NCI-H1930 (cell line): Measurements from ENCODE around the gene NUDT6.
"Not testable (repeated sequence)": the region's sequence is repeated elsewhere in the genome, so short reads cannot be mapped to it uniquely, and the experiment has no call there.

Experiments
- DNase-seq, 2 experiments: peaks; one replicate each; lab custom pipeline; 2025; lab: John Stamatoyannopoulos, UW

The NUDT6 gene

DNA sequence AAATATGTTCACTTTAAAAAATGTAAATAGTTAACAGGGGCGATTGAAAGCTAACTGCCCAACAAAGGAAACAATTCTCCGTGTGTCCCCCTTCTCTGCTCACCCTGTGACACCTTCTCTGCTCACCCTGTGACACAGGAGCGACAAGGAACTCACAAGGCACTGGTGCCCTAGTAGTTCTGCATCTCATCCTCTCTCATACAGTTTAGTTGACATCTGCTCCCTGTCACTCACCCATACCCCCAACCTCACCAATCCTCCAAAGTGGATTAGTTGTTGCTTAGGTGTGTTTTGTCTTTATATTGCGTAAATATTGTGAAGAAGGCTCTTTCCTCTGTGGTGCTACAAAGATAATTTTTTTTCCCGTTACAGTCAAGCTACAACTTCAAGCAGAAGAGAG, 46.4 kb downstream of the NUDT6 start:
- DNase-seq, result no peak

DNA sequence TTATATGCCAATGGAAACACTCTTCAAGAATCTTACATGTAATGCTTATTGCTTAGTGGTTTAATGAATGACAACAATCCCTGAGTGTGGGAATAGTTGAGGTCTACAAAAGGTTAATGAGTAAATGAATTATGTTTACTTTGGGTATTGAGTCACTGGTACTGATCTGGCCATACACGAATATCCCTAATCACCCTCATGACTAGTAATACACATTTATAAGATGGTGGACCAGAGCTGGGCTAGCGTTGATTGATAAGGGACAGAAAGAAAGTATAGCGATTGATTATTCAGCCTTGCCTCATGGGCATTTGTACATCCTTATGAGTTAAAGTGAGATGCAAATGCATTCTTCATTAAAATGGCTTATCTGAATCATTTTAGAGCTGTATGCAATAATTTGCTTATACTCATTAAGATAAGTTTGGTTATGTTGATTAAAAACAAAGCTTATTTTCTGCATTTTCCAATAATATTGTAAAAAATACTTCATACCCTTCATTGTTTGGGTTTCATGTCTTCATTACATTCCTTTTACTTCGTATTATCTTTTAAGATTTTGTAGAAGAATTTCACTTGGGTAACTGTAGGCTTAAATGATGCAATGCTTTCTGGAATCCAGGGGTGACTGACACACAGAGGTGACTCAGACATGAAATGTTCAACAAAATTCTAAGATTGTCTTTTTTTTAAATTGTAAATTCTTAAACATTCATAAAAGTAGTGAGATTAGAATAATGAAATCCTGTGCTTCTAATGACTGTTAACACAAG, 48.4 kb downstream of the NUDT6 start:
- DNase-seq, result no peak

DNA sequence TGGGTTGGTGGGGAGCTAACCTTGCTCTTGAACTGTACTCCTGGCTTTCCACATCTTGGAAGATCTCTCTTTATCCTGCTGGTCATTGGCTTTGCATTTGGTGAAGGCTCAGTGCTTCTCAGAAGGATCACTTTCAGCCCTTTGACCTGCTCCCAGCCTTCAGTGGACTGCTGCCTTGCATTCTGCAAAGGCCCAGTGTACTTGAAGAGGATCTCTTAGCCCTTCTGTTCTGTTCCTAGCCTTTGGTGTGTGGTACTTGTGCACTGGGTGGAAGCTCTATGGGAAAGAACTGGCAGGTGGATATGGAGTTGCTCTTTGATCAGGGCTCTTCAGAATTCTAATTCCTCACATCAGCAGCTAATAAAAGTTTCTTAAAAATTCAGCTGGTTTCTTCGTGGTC, 49.3 kb downstream of the NUDT6 start:
- DNase-seq, result no peak

DNA sequence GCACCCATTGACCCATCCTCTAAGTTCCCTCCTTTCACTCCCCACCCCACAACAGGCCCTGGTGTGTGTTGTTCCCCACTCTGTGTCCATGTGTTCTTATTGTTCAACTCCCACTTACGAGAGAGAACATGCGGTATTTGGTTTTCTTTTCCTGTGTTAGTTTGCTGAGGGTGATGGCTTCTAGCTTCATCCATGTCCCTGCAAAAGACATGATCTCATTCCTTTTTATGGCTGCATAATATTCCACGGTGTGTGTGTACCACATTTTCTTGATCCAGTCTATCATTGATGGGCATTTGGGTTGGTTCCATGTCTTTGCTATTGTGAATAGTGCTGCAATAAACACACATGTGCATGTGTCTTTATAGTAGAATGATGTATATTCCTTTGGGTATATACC, 54.2 kb downstream of the NUDT6 start:
- not testable (repeated sequence) for DNase-seq

DNA sequence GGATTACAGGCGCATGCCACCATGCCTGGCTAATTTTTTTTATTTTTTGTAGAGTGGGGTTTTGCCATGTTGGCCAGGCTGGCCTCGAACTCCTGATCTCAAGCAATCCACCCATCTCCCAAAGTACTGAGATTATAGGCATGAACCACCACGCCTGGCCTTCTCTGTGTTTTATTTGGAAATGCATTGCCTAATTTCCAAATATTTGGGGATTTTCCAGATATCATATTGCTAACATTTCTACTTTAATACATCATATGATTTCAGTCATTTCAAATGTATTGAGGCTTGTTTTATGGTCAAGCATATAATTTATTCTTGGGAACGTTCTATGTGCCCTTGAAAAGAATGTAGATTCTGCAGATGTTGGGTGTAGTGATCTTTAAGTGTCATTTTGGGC, 57.0 kb downstream of the NUDT6 start:
- no peak for DNase-seq

DNA sequence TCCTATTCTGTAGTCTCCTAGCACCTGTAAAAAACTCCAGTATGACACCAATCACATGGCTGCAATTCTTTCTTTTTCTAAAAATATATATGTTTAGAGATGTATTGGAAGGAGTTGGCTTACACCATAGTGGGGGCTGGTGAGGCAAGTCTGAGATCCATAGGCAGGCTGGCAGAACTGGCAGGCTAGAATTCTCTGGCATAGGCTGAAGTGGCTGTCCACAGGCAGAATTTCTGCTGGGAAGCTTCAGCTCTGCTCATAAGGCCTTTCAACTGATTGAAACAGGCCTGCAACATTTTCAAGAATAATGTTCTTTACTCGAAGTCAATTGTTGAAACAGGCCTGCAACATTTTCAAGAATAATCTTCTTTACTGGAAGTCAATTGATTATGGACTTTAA, 58.8 kb downstream of the NUDT6 start:
- no peak for DNase-seq

DNA sequence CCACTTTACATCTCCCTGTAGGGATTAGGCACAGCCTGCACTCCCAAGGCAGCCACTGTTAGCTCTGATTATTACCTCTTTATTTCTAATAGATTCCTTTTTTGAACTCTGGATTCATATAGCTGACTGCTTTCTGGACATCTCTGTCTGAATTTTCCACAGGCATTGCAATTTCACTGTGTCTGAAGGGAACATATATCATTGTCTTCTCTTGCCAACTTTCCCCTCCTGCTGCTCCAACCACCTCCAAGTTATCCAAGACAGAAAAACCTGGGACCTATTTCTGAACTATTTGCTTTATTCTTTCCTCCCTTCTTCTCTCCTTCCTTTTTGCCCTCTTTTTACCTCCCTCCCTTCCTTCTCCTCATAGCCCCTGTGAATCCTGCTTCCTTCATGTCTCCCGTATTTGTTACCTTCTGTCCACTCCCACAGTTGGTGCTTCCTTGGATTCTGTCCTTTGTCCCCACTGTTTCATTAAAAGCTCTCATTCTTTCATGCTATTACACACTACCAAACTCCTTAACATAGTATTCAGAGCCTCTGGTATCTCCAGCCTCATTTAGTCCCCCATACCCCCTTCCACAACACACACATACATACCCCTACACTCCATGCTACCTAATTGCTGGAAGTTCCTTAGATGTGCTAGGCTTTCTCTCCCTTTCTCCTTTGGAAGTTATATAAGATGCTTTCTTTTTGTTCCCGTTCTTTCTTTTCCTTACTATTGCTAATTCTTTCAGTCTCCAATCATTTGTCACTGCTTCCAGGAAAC, 61.0 kb downstream of the NUDT6 start:
- no peak for DNase-seq

DNA sequence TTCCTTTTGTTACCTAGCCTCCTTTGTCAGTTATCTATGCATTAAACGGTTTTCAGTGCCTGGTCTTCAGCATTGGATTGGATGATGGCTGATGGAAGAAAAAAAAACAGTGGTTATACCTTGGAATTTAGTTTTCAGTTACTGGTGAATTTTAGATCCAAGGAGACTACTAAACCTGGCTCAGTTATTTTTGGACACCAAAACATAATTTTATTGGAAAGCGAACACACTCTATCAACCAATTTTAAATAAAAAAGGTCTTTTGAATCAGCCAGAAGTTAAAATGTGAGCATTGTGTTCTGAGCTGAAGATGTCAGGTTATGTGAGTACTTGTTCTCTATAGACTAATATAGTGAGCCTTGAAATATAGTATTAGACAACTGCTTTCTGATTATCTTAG, 63.7 kb downstream of the NUDT6 start:
- no peak for DNase-seq

DNA sequence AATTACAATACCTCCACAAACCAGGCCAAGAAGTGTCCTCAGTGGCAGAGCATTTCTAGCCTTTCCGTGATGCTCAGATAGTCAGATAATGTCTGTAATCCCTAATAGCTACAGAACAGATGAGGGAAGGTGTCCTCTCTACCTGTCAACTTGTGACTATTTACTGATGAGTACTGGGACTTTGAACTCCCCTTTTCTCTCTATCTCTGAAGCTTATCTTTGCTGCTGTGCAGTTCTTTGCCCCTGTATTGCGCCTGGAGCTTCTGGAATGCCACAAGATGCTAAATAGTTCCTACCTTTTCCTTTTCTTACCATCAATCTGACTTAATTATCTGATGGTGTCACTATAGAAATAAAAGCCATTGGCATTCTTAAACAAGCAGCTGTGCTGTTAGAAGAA, 65.2 kb downstream of the NUDT6 start:
- no peak for DNase-seq

DNA sequence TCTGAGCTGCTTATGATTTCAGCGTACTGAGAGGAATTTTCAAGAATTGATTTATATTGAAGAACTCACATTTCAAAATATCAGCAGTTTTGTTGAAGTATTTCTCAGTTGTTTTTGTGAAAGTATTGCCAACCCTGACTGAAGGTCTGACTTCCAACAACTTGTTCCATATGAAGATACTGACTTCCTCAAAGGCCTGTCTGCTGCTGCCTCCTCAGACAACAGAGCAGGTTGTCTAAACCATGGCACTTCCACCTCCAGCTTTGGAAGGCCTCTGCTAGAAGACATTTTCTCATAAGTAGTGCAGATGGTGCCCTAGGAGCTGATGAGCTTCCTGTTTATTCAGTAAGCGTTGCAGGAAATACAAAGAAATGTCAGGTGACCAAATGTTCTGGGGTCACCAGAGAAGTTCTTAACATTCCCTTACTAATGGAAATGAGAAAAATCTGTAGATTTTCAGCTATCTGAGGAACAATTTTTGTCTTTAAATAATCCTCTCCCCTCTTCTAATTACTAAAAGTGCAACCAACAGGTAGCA, 67.0 kb downstream of the NUDT6 start:
- no peak for DNase-seq

DNA sequence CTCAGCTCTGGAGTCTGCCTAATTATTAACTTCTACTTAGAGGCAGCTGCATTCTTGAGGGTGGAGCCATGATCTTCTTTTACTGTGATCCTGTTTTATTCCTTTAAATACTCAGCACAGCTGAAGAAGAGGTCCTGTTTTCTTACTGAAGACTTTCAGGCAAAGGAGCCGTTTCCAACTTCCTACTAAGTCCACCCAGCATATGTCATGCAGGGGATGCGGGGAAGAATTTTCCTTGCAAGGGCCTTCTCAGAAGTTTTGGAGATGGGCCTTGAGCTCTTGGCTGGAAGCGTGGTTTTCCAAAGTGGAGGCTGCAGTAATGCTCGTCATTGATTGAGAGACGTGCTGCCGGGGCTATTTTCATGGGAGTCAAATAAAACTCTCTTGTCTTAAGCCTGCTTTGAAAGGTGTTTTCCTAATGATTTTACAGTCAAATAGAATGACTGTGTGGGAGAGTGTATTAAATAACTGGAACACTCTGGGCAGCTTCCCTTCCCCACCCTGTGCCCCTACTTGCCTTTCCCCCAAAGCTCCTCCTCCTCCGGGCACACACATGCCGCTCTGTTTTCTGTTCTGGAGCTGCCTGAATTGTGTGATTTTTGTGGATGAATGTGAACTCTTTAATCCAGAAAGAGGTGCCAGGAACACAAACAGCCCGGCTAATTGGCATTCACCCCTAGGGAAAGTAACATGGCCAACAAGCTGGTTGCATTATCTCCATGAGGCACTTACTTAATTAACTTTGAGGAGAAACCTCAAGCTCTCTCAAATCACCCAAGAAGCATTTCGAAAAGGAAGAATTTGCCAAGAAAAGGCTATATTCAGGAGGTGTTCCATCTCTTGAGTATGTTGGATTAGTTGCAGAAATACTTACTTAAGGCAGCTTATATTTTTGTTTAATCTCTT, 67.7 kb downstream of the NUDT6 start:
- no peak for DNase-seq

DNA sequence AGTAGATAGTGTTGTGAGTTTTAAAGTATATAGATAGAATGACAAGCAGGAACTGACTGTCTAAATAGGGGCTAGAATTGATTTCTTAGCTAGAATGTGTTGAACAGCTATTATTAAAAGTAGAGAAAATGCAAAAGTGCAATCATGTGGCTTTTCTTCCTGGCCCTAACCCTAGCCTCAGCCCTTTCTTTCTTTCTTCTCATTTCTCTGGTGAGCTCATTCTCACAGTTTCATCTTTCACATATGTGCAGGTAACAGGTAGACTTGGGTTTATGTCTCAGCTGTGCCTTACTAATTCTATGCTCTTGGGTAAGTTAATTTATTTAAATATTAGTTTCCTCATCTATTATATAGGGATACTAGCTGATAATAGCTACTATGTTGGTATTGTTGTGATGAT, 70.8 kb downstream of the NUDT6 start:
- no peak for DNase-seq

DNA sequence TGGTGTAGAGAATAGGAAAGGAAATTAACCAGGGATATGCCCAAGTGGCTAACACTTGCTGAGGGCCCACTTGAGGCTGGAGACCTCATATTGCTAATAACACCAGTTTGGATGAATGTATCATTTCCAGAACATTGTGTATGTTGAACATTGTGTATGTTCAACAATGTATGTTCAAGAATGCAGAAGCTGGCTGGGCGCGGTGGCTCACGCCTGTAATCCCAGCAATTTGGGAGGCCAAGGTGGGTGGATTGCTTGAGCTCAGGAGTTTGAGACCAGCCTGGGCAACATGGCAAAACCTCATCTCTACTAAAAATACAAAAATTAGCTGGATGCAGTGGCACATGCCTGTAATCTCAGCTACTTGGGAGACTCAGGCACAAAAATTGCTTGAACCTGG, 72.6 kb downstream of the NUDT6 start:
- not testable (repeated sequence) for DNase-seq

DNA sequence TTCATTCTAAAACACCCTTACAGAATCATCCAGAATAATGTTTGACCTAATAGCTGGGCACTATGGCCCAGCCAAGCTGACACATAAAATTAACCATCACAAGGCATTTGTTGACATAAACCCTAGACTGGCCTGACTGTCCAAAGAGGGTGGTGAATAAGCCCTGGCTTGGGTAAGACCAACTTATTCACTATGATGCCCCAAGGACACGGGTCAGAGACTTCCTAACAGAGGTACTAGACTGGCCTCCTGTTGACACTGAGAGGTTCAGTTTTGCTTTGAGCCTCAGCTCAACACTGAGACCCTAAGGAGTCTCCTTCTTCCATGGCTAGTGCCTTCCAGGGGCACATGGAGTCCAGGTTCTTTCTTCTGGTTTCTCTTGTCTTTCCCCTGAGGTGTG, 74.5 kb downstream of the NUDT6 start:
- DNase-seq, result no peak

DNA sequence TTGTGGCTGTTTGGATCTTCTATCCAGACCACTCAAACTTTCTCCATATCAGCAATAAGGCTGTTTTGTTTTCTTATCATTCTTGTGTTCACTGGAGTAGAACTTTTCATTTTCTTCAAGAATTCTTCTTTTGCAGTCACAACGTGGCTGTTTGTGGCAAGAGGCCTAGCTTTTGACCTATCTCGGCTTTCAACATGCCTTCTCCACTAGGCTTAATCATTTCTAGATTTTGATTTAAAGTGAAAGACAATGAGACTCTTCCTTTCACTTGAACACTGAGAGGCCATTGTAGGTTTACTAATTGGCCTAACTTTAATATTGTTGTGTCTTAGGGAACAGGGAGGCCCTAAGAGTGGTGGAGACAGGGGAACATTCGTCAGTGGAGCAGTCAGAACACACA, 76.6 kb downstream of the NUDT6 start:
- no peak for DNase-seq

DNA sequence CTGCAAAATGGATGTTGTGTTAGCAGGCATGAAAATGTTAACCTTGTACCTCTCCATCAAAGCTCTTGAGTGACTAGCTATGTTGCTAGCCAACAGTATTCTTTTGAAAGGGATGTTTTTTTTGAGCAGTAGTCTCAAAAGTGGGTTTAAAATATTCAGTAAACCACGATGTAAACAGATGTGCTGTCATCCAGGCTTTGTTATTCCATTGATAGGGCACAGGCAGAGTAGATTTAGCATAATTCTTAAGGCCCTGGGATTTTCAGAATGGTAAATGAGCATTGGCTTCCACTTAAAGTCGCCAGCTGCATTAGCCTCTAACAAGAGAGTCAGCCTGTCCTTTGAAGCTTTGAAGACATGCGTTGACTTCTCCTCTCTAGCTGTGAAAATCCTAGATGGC, 77.3 kb downstream of the NUDT6 start:
- DNase-seq, result no peak

DNA sequence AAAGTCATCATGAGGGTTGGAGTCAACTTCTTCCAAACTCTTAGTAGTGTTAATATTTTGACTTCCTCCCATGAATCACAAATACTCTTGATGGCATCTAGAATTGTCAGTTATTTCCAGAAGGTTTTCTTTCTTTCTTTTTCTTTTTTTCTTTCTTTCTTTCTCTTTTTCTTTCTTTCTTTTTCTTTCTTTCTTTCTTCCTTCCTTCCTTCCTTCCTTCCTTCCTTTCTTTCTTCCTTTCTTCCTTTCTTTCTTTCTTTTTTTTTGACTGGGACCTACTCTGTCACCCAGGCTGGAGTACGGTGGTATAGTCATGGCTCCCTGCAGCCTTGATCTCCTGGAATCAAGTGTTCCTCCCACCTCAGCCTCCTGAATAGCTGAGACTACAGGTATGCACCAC, 78.0 kb downstream of the NUDT6 start:
- not testable (repeated sequence) for DNase-seq

DNA sequence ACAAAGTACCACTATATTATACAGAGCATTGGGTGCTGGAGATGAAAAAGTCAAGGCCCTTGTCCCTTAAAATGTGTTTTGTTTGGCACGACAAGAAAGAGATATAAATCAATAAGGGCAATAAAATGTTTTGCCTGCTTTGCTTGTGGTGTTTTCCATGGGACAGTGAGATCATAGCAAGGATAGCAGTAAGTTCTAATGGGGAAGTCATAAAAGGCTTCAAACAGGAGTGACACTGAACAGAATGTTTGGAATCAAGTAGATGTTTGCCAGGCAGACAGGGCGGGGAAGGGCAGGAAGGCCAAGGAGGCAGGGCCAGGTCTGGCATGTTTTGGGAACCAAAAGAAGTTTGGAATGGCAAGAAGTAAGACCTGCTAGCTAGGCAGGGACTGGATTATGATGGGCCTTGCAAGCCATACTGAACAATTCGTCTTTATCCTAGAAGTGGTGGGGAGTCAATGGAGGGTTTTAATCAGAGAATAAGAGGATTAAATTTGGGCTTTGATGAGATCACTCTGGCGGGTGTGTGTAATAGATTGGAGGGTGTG, 79.3 kb downstream of the NUDT6 start:
- DNase-seq, result no peak
